SK-N-DZ (cell line): ENCODE results near the gene SOX5.

ENCODE experiments used
- DNase-seq: peaks from one replicate; pipeline ENCODE4 v3.0.0-alpha.2; 2015; ENCODE audit warnings: low spot score

Gene SOX5

GRCh38 chr12:23611320-23611719 is 338.1 kb downstream of the SOX5 start:
- DNase-seq: no peak

GRCh38 chr12:23600919-23601318 is 348.6 kb downstream of the SOX5 start:
- no peak for DNase-seq

- no peak for DNase-seq
These were observed 352.9 kb downstream of the SOX5 start for GRCh38 chr12:23596568-23596967.

- no peak for DNase-seq
These were observed 361.5 kb downstream of the SOX5 start for GRCh38 chr12:23587833-23588559.

- DNase-seq: no peak
These were observed 363.7 kb downstream of the SOX5 start for GRCh38 chr12:23585782-23586163.

- DNase-seq: no peak
These were observed 364.2 kb downstream of the SOX5 start for GRCh38 chr12:23585156-23585781.

- no peak for DNase-seq
These were observed 367.6 kb downstream of the SOX5 start for GRCh38 chr12:23581913-23582312.

- no peak for DNase-seq
These were observed 370.2 kb downstream of the SOX5 start for GRCh38 chr12:23579257-23579656.

GRCh38 chr12:23576372-23576771 is 373.1 kb downstream of the SOX5 start:
- no peak for DNase-seq

GRCh38 chr12:23569356-23569755 is 380.1 kb downstream of the SOX5 start:
- no peak for DNase-seq

GRCh38 chr12:23566133-23566532 is 383.3 kb downstream of the SOX5 start:
- DNase-seq: no peak

GRCh38 chr12:23564451-23565152 is 384.9 kb downstream of the SOX5 start:
- DNase-seq: peak; percentile 57

- DNase-seq: peak; percentile 90
These were observed 387.8 kb downstream of the SOX5 start for GRCh38 chr12:23561364-23562345.

GRCh38 chr12:23560611-23561010 is 388.9 kb downstream of the SOX5 start:
- DNase-seq: no peak

GRCh38 chr12:23559268-23559753 is 390.2 kb downstream of the SOX5 start:
- no peak for DNase-seq

- no peak for DNase-seq
These were observed 392.8 kb downstream of the SOX5 start for GRCh38 chr12:23556661-23557060.

- no peak for DNase-seq
These were observed 393.7 kb downstream of the SOX5 start for GRCh38 chr12:23555825-23556207.

- no peak for DNase-seq
These were observed 394.2 kb downstream of the SOX5 start for GRCh38 chr12:23555180-23555824.

GRCh38 chr12:23552417-23552816 is 397.1 kb downstream of the SOX5 start:
- no peak for DNase-seq

- DNase-seq: no peak
These were observed 398.7 kb downstream of the SOX5 start for GRCh38 chr12:23550753-23551152.

- no peak for DNase-seq
These were observed 400.7 kb downstream of the SOX5 start for GRCh38 chr12:23548742-23549141.
